Gastrocnemius medialis (tissue), 4 donors: ENCODE measurements around the gene PALD1.

Source experiments
- POLR2A ChIP-seq, 2 donors: fragments of 450-650 bp; IDR thresholded peaks; one replicate each; pipeline ENCODE4 v1.6.1; 2017; ENCODE audit warnings: antibody characterized with exemption in 2 of 2, mild to moderate bottlenecking in 2 of 2, moderate library complexity in 2 of 2
- TF ChIP-seq, protein P1 (sequence below), 5 experiments: fragments of 450-650 bp in 3 of 5; fragments of 200-600 bp in 2 of 5; sonication (generic) in 2 of 5; IDR thresholded peaks in 4 of 5; conservative IDR thresholded peaks in 1 of 5; 1 replicate in 4 of 5; 2 replicates in 1 of 5; pipeline ENCODE4 v1.5.1; 2016 to 2019; ENCODE audit warnings: antibody characterized with exemption in 5 of 5, mild to moderate bottlenecking in 3 of 5, moderate library complexity in 3 of 5

DNA sequence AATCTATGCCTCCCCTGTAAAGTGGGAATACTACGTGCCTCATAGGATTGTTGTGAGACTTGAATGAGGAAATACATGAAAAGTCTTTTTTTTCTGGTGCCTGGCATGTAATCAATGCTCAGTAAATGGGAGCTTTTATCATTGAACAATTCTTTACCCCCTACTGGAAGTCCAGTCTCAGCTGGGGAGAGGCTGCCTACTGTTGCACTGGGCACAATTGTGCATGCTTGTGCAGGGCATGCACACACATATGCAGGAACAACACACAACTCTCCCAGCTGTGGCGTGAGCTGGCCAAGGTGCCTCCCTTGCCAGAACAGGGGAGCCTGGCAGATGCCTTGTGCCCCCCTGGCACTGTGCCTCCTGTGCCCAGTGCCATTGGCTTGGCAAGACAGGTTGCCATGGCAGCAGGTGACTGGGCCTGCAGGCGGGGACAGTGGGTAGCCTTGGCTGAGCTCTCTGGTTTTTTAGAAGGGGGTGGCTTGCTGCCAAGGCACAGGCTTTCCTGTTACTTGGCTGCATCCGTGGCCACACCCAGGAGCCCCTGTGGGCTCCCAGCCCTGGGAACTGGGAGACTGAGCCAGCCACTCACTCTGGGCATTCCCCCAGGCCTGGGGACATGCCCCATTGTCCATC lies 16.1 kb upstream of the PALD1 start:
- TF ChIP-seq, protein P1, sequence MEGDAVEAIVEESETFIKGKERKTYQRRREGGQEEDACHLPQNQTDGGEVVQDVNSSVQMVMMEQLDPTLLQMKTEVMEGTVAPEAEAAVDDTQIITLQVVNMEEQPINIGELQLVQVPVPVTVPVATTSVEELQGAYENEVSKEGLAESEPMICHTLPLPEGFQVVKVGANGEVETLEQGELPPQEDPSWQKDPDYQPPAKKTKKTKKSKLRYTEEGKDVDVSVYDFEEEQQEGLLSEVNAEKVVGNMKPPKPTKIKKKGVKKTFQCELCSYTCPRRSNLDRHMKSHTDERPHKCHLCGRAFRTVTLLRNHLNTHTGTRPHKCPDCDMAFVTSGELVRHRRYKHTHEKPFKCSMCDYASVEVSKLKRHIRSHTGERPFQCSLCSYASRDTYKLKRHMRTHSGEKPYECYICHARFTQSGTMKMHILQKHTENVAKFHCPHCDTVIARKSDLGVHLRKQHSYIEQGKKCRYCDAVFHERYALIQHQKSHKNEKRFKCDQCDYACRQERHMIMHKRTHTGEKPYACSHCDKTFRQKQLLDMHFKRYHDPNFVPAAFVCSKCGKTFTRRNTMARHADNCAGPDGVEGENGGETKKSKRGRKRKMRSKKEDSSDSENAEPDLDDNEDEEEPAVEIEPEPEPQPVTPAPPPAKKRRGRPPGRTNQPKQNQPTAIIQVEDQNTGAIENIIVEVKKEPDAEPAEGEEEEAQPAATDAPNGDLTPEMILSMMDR (IDR thresholded peaks at IDR 0.05 in 4 of 5, conservative IDR thresholded peaks at IDR 0.05 in 1 of 5) = no peak
- TF ChIP-seq POLR2A (IDR thresholded peaks at IDR 0.05) = no peak
